GM23338 (cell line): Measurements from ENCODE around the gene PXMP2. TPM values are rescaled to one million over a fixed set of nuclear protein-coding genes. Genes with fewer than 3 reads are reported as not detected.

Experiments used
- ATAC-seq: fragments of 200-7000 bp; cut with Tn5 transposase; 3 replicates; pipeline ENCODE4 v1.9.1; 2020
- DNase-seq: peaks from one replicate; pipeline ENCODE4 v3.0.0-alpha.2; 2015; ENCODE audit warnings: low spot score
- H2AFZ ChIP-seq: fragments of 200-600 bp; sonication (generic); 2 replicates; pipeline ENCODE4 v1.8.0; 2016; ENCODE audit warnings: antibody characterized with exemption, mild to moderate bottlenecking, moderate library complexity
- H3F3A ChIP-seq: fragments of 200-600 bp; sonication (generic); replicated peaks from 2 replicates; pipeline ENCODE4 v1.8.0; 2017; ENCODE audit warnings: antibody characterized with exemption, mixed run types, low read depth
- H3K27ac ChIP-seq: fragments of 200-600 bp; sonication (generic); 2 replicates; pipeline ENCODE4 v1.6.1; 2016; ENCODE audit warnings: low read depth
- H3K27me3 ChIP-seq: fragments of 200-600 bp; sonication (generic); 2 replicates; pipeline ENCODE4 v1.8.0; 2016; ENCODE audit warnings: mild to moderate bottlenecking, mixed run types, moderate library complexity; ENCODE audit not compliant: insufficient read depth
- H3K36me3 ChIP-seq: fragments of 200-600 bp; sonication (generic); 2 replicates; pipeline ENCODE4 v1.8.0; 2016; ENCODE audit warnings: mild to moderate bottlenecking; ENCODE audit not compliant: insufficient read depth
- H3K4me1 ChIP-seq: fragments of 200-600 bp; sonication (generic); 2 replicates; pipeline ENCODE4 v1.8.0; 2016; ENCODE audit warnings: mild to moderate bottlenecking, moderate library complexity; ENCODE audit not compliant: insufficient read depth
- H3K4me2 ChIP-seq: fragments of 200-600 bp; sonication (generic); 2 replicates; pipeline ENCODE4 v1.7.1; 2017; ENCODE audit warnings: mixed run types
- H3K4me3 ChIP-seq: fragments of 200-600 bp; sonication (generic); 2 replicates; pipeline ENCODE4 v1.6.1; 2016; ENCODE audit warnings: mixed run types
- H3K79me2 ChIP-seq: fragments of 200-600 bp; sonication (generic); replicated peaks from 2 replicates; pipeline ENCODE4 v1.8.0; 2017; ENCODE audit warnings: mild to moderate bottlenecking; ENCODE audit not compliant: insufficient read depth
- H3K9me2 ChIP-seq: fragments of 200-600 bp; sonication (generic); 2 replicates; pipeline ENCODE4 v1.8.0; 2017; ENCODE audit not compliant: insufficient read depth
- H4K20me1 ChIP-seq: fragments of 200-600 bp; sonication (generic); replicated peaks from 2 replicates; pipeline ENCODE4 v1.8.0; 2017; ENCODE audit warnings: mild to moderate bottlenecking; ENCODE audit not compliant: insufficient read depth
- H3K27ac Mint-ChIP-seq: 2 replicates; pipeline ENCODE4 v1.8.0; 2020; ENCODE audit warnings: inconsistent platforms, mild to moderate bottlenecking, moderate library complexity, mixed read lengths
- H3K27me3 Mint-ChIP-seq: 3 replicates; pipeline ENCODE4 v1.8.0; 2022; ENCODE audit warnings: low read depth, mild to moderate bottlenecking, moderate library complexity, mixed read lengths, inconsistent platforms; ENCODE audit not compliant: insufficient read depth, poor library complexity
- H3K36me3 Mint-ChIP-seq: 3 replicates; pipeline ENCODE4 v1.8.0; 2021; ENCODE audit warnings: low read depth, mild to moderate bottlenecking, inconsistent platforms, moderate library complexity, mixed read lengths
- H3K4me1 Mint-ChIP-seq: 3 replicates; pipeline ENCODE4 v1.8.0; 2020; ENCODE audit warnings: mild to moderate bottlenecking, inconsistent platforms, mixed read lengths
- H3K4me3 Mint-ChIP-seq: 3 replicates; pipeline ENCODE4 v1.8.0; 2021; ENCODE audit warnings: moderate library complexity, mild to moderate bottlenecking, inconsistent platforms, mixed read lengths
- H3K9me3 Mint-ChIP-seq: 3 replicates; pipeline ENCODE4 v1.8.0; 2020; ENCODE audit warnings: moderate library complexity, mild to moderate bottlenecking, inconsistent platforms, mixed read lengths
- ZNF114 ChIP-seq: fragments of 250-450 bp; sonication (Bioruptor Pico); IDR thresholded peaks from 2 replicates; pipeline ENCODE4 v1.5.0; 2020; ENCODE audit warnings: mild to moderate bottlenecking, moderate library complexity
- ZNF462 ChIP-seq: fragments of 250-450 bp; sonication (Bioruptor Pico); IDR thresholded peaks from 2 replicates; pipeline ENCODE4 v1.5.0; 2020; ENCODE audit warnings: mild to moderate bottlenecking, moderate library complexity
- polyA plus RNA-seq: library from polyadenylated mRNA; unstranded; fragments of >200 nt; fragmentation: Nextera tagmentation; extraction: Ambion mirVana; gene quantifications from 2 replicates; pipeline ENCODE4 v1.2.1, GENCODE V29; 2016
- total RNA-seq: library from RNA; depleted of rRNA; stranded (reverse); fragments of >200 nt; shearing (Covaris generic); gene quantifications from 2 replicates; pipeline ENCODE4 v1.2.3, GENCODE V29; 2014
- TF ChIP-seq, protein P1 (sequence below), 2 experiments: fragments of 200-600 bp in 1 of 2; sonication (generic) in 1 of 2; conservative IDR thresholded peaks; 2 replicates each; pipeline versions ENCODE4 v1.5.1 to v1.6.1; 2016 to 2017; ENCODE audit warnings: antibody characterized with exemption in 2 of 2, low read depth in 2 of 2, mild to moderate bottlenecking in 2 of 2, moderate library complexity in 1 of 2
- TF ChIP-seq, protein P2 (sequence below): IDR thresholded peaks from one replicate; pipeline ENCODE4 v1.6.1; 2018; ENCODE audit warnings: antibody characterized with exemption; ENCODE audit not compliant: unreplicated experiment

Gene PXMP2
- total and polyA plus RNA-seq, 2 experiments from 2014 or later: 17.3 to 19.7 TPM

- Mint-ChIP-seq H3K27ac (no peak overlapping the region), H3K27me3 (peaks cover 19% of the 10 kb centered on the region), H3K4me3 (no peak overlapping the region), H3K4me1 (no peaks in the 10 kb centered on the region; the same call in 2 of the 3 replicates), H3K36me3 (peaks cover 91% of the 10 kb centered on the region), H3K9me3 (peaks cover 10% of the 10 kb centered on the region)
- DNase-seq (no peak), ATAC-seq (no peak)
- no peak overlapping the region for H3K4me2 ChIP-seq
- H3K4me1 ChIP-seq: no peaks in the 10 kb centered on the region
- H3K9me2 ChIP-seq: no peaks in the 10 kb centered on the region
- peaks cover 12% of the 10 kb centered on the region for H3F3A ChIP-seq
- no peaks in the 10 kb centered on the region for H3K79me2 ChIP-seq
- H2AFZ ChIP-seq: no peak overlapping the region
- no peak overlapping the region for H3K27ac ChIP-seq
- H3K36me3 ChIP-seq: peaks cover 16% of the 10 kb centered on the region
- H4K20me1 ChIP-seq: no peaks in the 10 kb centered on the region
- H3K4me3 ChIP-seq: no peak overlapping the region
- TF ChIP-seq, protein P1, sequence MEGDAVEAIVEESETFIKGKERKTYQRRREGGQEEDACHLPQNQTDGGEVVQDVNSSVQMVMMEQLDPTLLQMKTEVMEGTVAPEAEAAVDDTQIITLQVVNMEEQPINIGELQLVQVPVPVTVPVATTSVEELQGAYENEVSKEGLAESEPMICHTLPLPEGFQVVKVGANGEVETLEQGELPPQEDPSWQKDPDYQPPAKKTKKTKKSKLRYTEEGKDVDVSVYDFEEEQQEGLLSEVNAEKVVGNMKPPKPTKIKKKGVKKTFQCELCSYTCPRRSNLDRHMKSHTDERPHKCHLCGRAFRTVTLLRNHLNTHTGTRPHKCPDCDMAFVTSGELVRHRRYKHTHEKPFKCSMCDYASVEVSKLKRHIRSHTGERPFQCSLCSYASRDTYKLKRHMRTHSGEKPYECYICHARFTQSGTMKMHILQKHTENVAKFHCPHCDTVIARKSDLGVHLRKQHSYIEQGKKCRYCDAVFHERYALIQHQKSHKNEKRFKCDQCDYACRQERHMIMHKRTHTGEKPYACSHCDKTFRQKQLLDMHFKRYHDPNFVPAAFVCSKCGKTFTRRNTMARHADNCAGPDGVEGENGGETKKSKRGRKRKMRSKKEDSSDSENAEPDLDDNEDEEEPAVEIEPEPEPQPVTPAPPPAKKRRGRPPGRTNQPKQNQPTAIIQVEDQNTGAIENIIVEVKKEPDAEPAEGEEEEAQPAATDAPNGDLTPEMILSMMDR (conservative IDR thresholded peaks at IDR 0.05; ENCODE audit: low read depth in 2 of 2): no peak
- no peaks in the 10 kb centered on the region for H3K27me3 ChIP-seq
Observed at GRCh38 chr12:132734206-132734605, 46.8 kb downstream of the PXMP2 start.

- Mint-ChIP-seq H3K4me1 (no peaks in the 10 kb centered on the region; the same call in 2 of the 3 replicates), H3K4me3 (no peak overlapping the region), H3K36me3 (peaks cover 93% of the 10 kb centered on the region), H3K27me3 (peaks cover 14% of the 10 kb centered on the region), H3K9me3 (no peaks in the 10 kb centered on the region; the same call in 2 of the 3 replicates), H3K27ac (0 out of 2 replicates have a peak overlapping the region, but pooled peaks have one; percentile 3)
- Histone ChIP-seq H3K4me1 (no peaks in the 10 kb centered on the region), H3K36me3 (peaks cover 25% of the 10 kb centered on the region), H3K27ac (no peak overlapping the region), H4K20me1 (no peaks in the 10 kb centered on the region), H3K9me2 (no peaks in the 10 kb centered on the region), H3K4me3 (no peak overlapping the region), H3F3A (0 out of 2 replicates have a peak, but pooled peaks cover 4% of the 10 kb centered on the region), H2AFZ (no peak overlapping the region), H3K27me3 (no peaks in the 10 kb centered on the region), H3K4me2 (no peak overlapping the region), H3K79me2 (no peaks in the 10 kb centered on the region)
- no peak for ATAC-seq
- TF ChIP-seq, protein P2, sequence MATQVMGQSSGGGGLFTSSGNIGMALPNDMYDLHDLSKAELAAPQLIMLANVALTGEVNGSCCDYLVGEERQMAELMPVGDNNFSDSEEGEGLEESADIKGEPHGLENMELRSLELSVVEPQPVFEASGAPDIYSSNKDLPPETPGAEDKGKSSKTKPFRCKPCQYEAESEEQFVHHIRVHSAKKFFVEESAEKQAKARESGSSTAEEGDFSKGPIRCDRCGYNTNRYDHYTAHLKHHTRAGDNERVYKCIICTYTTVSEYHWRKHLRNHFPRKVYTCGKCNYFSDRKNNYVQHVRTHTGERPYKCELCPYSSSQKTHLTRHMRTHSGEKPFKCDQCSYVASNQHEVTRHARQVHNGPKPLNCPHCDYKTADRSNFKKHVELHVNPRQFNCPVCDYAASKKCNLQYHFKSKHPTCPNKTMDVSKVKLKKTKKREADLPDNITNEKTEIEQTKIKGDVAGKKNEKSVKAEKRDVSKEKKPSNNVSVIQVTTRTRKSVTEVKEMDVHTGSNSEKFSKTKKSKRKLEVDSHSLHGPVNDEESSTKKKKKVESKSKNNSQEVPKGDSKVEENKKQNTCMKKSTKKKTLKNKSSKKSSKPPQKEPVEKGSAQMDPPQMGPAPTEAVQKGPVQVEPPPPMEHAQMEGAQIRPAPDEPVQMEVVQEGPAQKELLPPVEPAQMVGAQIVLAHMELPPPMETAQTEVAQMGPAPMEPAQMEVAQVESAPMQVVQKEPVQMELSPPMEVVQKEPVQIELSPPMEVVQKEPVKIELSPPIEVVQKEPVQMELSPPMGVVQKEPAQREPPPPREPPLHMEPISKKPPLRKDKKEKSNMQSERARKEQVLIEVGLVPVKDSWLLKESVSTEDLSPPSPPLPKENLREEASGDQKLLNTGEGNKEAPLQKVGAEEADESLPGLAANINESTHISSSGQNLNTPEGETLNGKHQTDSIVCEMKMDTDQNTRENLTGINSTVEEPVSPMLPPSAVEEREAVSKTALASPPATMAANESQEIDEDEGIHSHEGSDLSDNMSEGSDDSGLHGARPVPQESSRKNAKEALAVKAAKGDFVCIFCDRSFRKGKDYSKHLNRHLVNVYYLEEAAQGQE: no peak
- no peak for TF ChIP-seq ZNF114 (CRISPR knock-in tag)
- TF ChIP-seq, protein P1 (conservative IDR thresholded peaks at IDR 0.05; ENCODE audit: low read depth in 2 of 2): no peak
- no peak for TF ChIP-seq ZNF462 (CRISPR knock-in tag)
- no peak for DNase-seq
Observed at GRCh38 chr12:132735496-132735895, 48.1 kb downstream of the PXMP2 start.
